ENCODE measurements around the gene SMOC2.

The SMOC2 gene

GRCh38 chr6:168681748-168682147 lies 240.8 kb downstream of the SMOC2 start:
- H3K36me3 ChIP-seq (ENCODE audit: control insufficient read depth in 2 of 2, insufficient read depth in 1 of 2, low read length in 2 of 2), result no peaks in the 10 kb centered on the region
- H3K27ac ChIP-seq (ENCODE audit: extremely low read depth, low read depth, low read length), result no peak overlapping the region
- CTCF ChIA-PET, result interaction anchor here (0.6 kb wide), 1 partner anchor 22 kb away, joined by 4 read pairs; no protein-coding TSS in a partner anchor
- no peak overlapping the region for H3K4me3 ChIP-seq (ENCODE audit: low read depth, low read length)
- H3K9me3 ChIP-seq (ENCODE audit: control insufficient read depth, insufficient read depth, low read depth, low read length), result no peaks in the 10 kb centered on the region
- no peak for TF ChIP-seq ZNF16 (tag by site-specific recombination; IDR thresholded peaks at IDR 0.05; ENCODE audit: low read depth)
- TF ChIP-seq REPIN1 (tag by site-specific recombination; IDR thresholded peaks at IDR 0.05; ENCODE audit: low read depth), result no peak
- TF ChIP-seq ZBTB17 (tag by site-specific recombination; IDR thresholded peaks at IDR 0.05), result no peak
- no peak for TF ChIP-seq ZNF292 (tag by site-specific recombination; IDR thresholded peaks at IDR 0.05; ENCODE audit: borderline replicate concordance, low read depth)
- no peak for TF ChIP-seq ZNF501 (tag by site-specific recombination; IDR thresholded peaks at IDR 0.05)
- no peak for TF ChIP-seq ZNF473 (tag by site-specific recombination; IDR thresholded peaks at IDR 0.05)
- no peak for TF ChIP-seq SP2 (tag by site-specific recombination; IDR thresholded peaks at IDR 0.05)
- no peak for TF ChIP-seq ZNF677 (tag by site-specific recombination; IDR thresholded peaks at IDR 0.05)
- no peak for TF ChIP-seq ZNF777 (tag by site-specific recombination; IDR thresholded peaks at IDR 0.05; ENCODE audit: borderline replicate concordance)
- TF ChIP-seq ZNF426 (tag by site-specific recombination; IDR thresholded peaks at IDR 0.05), result no peak
- no peak for TF ChIP-seq ZNF692 (tag by site-specific recombination; IDR thresholded peaks at IDR 0.05)
- no peak for TF ChIP-seq ZNF211 (tag by site-specific recombination; IDR thresholded peaks at IDR 0.05; ENCODE audit: low read depth)
- TF ChIP-seq ZNF2 (tag by site-specific recombination; IDR thresholded peaks at IDR 0.05), result no peak
- TF ChIP-seq BCL6B (tag by site-specific recombination; IDR thresholded peaks at IDR 0.05), result no peak
- TF ChIP-seq ZNF280C (tag by site-specific recombination; IDR thresholded peaks at IDR 0.05), result no peak
- no peak for TF ChIP-seq BCL11A (tag by site-specific recombination; IDR thresholded peaks at IDR 0.05; ENCODE audit: low read depth)
- no peak for TF ChIP-seq ZNF560 (tag by site-specific recombination; IDR thresholded peaks at IDR 0.05; ENCODE audit: borderline replicate concordance)
- POLR2A ChIA-PET, result no interaction called here
- no peaks in the 10 kb centered on the region for H3K4me1 ChIP-seq (ENCODE audit: control insufficient read depth, insufficient read depth, low read length)

- H3K27ac ChIP-seq (ENCODE audit: extremely low read depth, low read depth, low read length), result no peak overlapping the region
- H3K9me3 ChIP-seq (ENCODE audit: control insufficient read depth, insufficient read depth, low read depth, low read length), result no peaks in the 10 kb centered on the region
- ChIA-PET CTCF (interaction anchor here (1.0 kb wide), 1 partner anchor 11 kb away, joined by 3 read pairs; no protein-coding TSS in a partner anchor), POLR2A (no interaction called here)
- H3K4me1 ChIP-seq (ENCODE audit: control insufficient read depth, insufficient read depth, low read length), result no peaks in the 10 kb centered on the region
- no peaks in the 10 kb centered on the region for H3K36me3 ChIP-seq (ENCODE audit: control insufficient read depth in 2 of 2, insufficient read depth in 1 of 2, low read length in 2 of 2)
- TF ChIP-seq ZNF501 (tag by site-specific recombination; IDR thresholded peaks at IDR 0.05), result no peak
- no peak for TF ChIP-seq ZNF600 (tag by site-specific recombination; IDR thresholded peaks at IDR 0.05)
- TF ChIP-seq ZNF266 (tag by site-specific recombination; IDR thresholded peaks at IDR 0.05; ENCODE audit: low read depth), result no peak
- no peak for TF ChIP-seq CTCF (tag by site-specific recombination; IDR thresholded peaks at IDR 0.05)
- TF ChIP-seq ZBTB10 (tag by site-specific recombination; IDR thresholded peaks at IDR 0.05), result no peak
- no peak for TF ChIP-seq GLI2 (tag by site-specific recombination; IDR thresholded peaks at IDR 0.05; ENCODE audit: borderline replicate concordance, low read depth)
- TF ChIP-seq ZNF423 (tag by site-specific recombination; IDR thresholded peaks at IDR 0.05), result no peak
- no peak for TF ChIP-seq ZNF48 (tag by site-specific recombination; IDR thresholded peaks at IDR 0.05)
- no peak for TF ChIP-seq IKZF3 (tag by site-specific recombination; IDR thresholded peaks at IDR 0.05)
- no peak for TF ChIP-seq ZNF169 (tag by site-specific recombination; IDR thresholded peaks at IDR 0.05)
- no peak for TF ChIP-seq ZNF558 (tag by site-specific recombination; IDR thresholded peaks at IDR 0.05)
- no peak for TF ChIP-seq ZNF785 (tag by site-specific recombination; IDR thresholded peaks at IDR 0.05)
- no peak overlapping the region for H3K4me3 ChIP-seq (ENCODE audit: low read depth, low read length)
Measured at GRCh38 chr6:168683621-168684020, 242.6 kb downstream of the SMOC2 start.

All from HEK293 (cell line).